Raji (cell line): ENCODE results near the gene DLX3.

Experiments used
- POLR2A ChIP-seq: IDR thresholded peaks from 2 replicates; pipeline ENCODE4 v1.6.1; 2011; ENCODE audit warnings: low read depth, low read length, control low read depth; ENCODE audit not compliant: insufficient read depth

The DLX3 gene

GRCh38 chr17:49998836-49999511 is 4.0 kb upstream of the DLX3 start:
- TF ChIP-seq POLR2A: no peak

GRCh38 chr17:49997773-49998703 is 3.0 kb upstream of the DLX3 start:
- TF ChIP-seq POLR2A: no peak

GRCh38 chr17:49997301-49997650 is 2.3 kb upstream of the DLX3 start:
- no peak for TF ChIP-seq POLR2A

- TF ChIP-seq POLR2A: no peak
Measured at GRCh38 chr17:49996495-49997300, 1.7 kb upstream of the DLX3 start.

- TF ChIP-seq POLR2A: no peak
Measured at GRCh38 chr17:49996121-49996494, 1.1 kb upstream of the DLX3 start.

GRCh38 chr17:49994085-49995054 is 654 bp downstream of the DLX3 start:
- TF ChIP-seq POLR2A: no peak

- TF ChIP-seq POLR2A: no peak
Measured at GRCh38 chr17:49993423-49994060, 1.5 kb downstream of the DLX3 start.

- TF ChIP-seq POLR2A: no peak
Measured at GRCh38 chr17:49992933-49993422, 2.0 kb downstream of the DLX3 start.

GRCh38 chr17:49992191-49992932 is 2.7 kb downstream of the DLX3 start:
- TF ChIP-seq POLR2A: no peak

GRCh38 chr17:49991409-49991808 is 3.6 kb downstream of the DLX3 start:
- TF ChIP-seq POLR2A: no peak

- TF ChIP-seq POLR2A: no peak
Measured at GRCh38 chr17:49990921-49991320, 4.1 kb downstream of the DLX3 start.

GRCh38 chr17:49990331-49990730 is 4.7 kb downstream of the DLX3 start:
- no peak for TF ChIP-seq POLR2A

- TF ChIP-seq POLR2A: no peak
Measured at GRCh38 chr17:49989518-49989880, 5.5 kb downstream of the DLX3 start.
